Breast epithelium (tissue), 3 donors: ENCODE measurements around the gene MRTFA.

Experiments used
- POLR2A ChIP-seq: fragments of 450-650 bp; IDR thresholded peaks from one replicate; pipeline ENCODE4 v1.6.1; 2016; ENCODE audit warnings: antibody characterized with exemption, mild to moderate bottlenecking, moderate library complexity
- POLR2AphosphoS5 ChIP-seq, 3 donors: sonication (generic); formaldehyde crosslinking; IDR thresholded peaks; one replicate each; pipeline ENCODE4 v1.6.1; 2017; ENCODE audit warnings: antibody characterized with exemption in 3 of 3
- TF ChIP-seq, protein P1 (sequence below), 3 donors: fragments of 450-650 bp; IDR thresholded peaks; one replicate each; pipeline ENCODE4 v1.5.1; 2016 to 2017; ENCODE audit warnings: antibody characterized with exemption in 3 of 3, mild to moderate bottlenecking in 3 of 3, moderate library complexity in 3 of 3

GRCh38 chr22:40480996-40481395 is 155.5 kb downstream of the MRTFA start:
- TF ChIP-seq POLR2AphosphoS5 (IDR thresholded peaks at IDR 0.05) (no peak), POLR2A (no peak)
- TF ChIP-seq, protein P1, sequence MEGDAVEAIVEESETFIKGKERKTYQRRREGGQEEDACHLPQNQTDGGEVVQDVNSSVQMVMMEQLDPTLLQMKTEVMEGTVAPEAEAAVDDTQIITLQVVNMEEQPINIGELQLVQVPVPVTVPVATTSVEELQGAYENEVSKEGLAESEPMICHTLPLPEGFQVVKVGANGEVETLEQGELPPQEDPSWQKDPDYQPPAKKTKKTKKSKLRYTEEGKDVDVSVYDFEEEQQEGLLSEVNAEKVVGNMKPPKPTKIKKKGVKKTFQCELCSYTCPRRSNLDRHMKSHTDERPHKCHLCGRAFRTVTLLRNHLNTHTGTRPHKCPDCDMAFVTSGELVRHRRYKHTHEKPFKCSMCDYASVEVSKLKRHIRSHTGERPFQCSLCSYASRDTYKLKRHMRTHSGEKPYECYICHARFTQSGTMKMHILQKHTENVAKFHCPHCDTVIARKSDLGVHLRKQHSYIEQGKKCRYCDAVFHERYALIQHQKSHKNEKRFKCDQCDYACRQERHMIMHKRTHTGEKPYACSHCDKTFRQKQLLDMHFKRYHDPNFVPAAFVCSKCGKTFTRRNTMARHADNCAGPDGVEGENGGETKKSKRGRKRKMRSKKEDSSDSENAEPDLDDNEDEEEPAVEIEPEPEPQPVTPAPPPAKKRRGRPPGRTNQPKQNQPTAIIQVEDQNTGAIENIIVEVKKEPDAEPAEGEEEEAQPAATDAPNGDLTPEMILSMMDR (IDR thresholded peaks at IDR 0.05): no peak
